Smooth muscle cell (in vitro differentiated cells): ENCODE results near the gene MBTPS1. TPM values are rescaled to one million over a fixed set of nuclear protein-coding genes. Genes with fewer than 3 reads are reported as not detected.

Experiments
- DNase-seq: peaks from one replicate; lab custom pipeline; 2025; ENCODE audit not compliant: unreplicated experiment; lab: John Stamatoyannopoulos, UW
- H2AFZ ChIP-seq: fragments of 200-600 bp; sonication (generic); 2 replicates; pipeline ENCODE4 v1.6.0; 2016; ENCODE audit warnings: antibody characterized with exemption, low read depth, mild to moderate bottlenecking
- H3F3A ChIP-seq: fragments of 200-600 bp; sonication (generic); 2 replicates; pipeline ENCODE4 v1.6.0; 2017; ENCODE audit warnings: antibody characterized with exemption, low read depth
- H3K27ac ChIP-seq: fragments of 200-600 bp; sonication (generic); 2 replicates; pipeline ENCODE4 v1.5.1; 2016; ENCODE audit warnings: low read depth, mild to moderate bottlenecking
- H3K27me3 ChIP-seq: fragments of 200-600 bp; sonication (generic); 2 replicates; pipeline ENCODE4 v1.6.1; 2016; ENCODE audit warnings: low read depth, mild to moderate bottlenecking
- H3K36me3 ChIP-seq: fragments of 200-600 bp; sonication (generic); 2 replicates; pipeline ENCODE4 v1.5.1; 2016; ENCODE audit warnings: low read depth
- H3K4me1 ChIP-seq: fragments of 200-600 bp; sonication (generic); 2 replicates; pipeline ENCODE4 v1.5.1; 2016; ENCODE audit warnings: low read depth
- H3K4me2 ChIP-seq: fragments of 200-600 bp; sonication (generic); 2 replicates; pipeline ENCODE4 v1.6.0; 2016; ENCODE audit warnings: mild to moderate bottlenecking
- H3K4me3 ChIP-seq: fragments of 200-600 bp; sonication (generic); 2 replicates; pipeline ENCODE4 v1.5.1; 2016; ENCODE audit warnings: mild to moderate bottlenecking
- H3K79me2 ChIP-seq: fragments of 200-600 bp; sonication (generic); 2 replicates; pipeline ENCODE4 v1.6.0; 2016; ENCODE audit warnings: low read depth, mild to moderate bottlenecking
- H3K9ac ChIP-seq: fragments of 200-600 bp; sonication (generic); 2 replicates; pipeline ENCODE4 v1.6.0; 2016; ENCODE audit warnings: low read depth
- H3K9me3 ChIP-seq: fragments of 200-600 bp; sonication (generic); replicated peaks from 2 replicates; pipeline ENCODE4 v1.5.1; 2016; ENCODE audit warnings: low read depth
- H4K20me1 ChIP-seq: fragments of 200-600 bp; sonication (generic); 2 replicates; pipeline ENCODE4 v1.6.0; 2016; ENCODE audit warnings: low read depth
- CTCF ChIP-seq: fragments of 200-600 bp; sonication (generic); IDR thresholded peaks from 2 replicates; pipeline ENCODE4 v1.5.1; 2017; ENCODE audit warnings: borderline replicate concordance, mild to moderate bottlenecking, antibody characterized with exemption; ENCODE audit not compliant: insufficient read depth, poor library complexity, severe bottlenecking
- WGBS: methylation state at CpG from one replicate; pipeline ENCODE4 v1.1.7; 2016; ENCODE audit warnings: low lambda C conversion rate; 5-methylcytosine and 5-hydroxymethylcytosine counted together
- polyA plus RNA-seq: library from polyadenylated mRNA; unstranded; fragments of >200 nt; fragmentation: Nextera tagmentation; extraction: Ambion mirVana; gene quantifications from 2 replicates; pipeline ENCODE4 v1.2.1, GENCODE V29; 2016
- total RNA-seq: library from RNA; depleted of rRNA; stranded (reverse); fragments of >200 nt; gene quantifications from 2 replicates; pipeline ENCODE4 v1.2.3, GENCODE V29; 2014

Gene MBTPS1
- total and polyA plus RNA-seq, 2 experiments from 2014 or later: 51.9 to 68.9 TPM

GRCh38 chr16:84143081-84143480 is 26.3 kb upstream of the MBTPS1 start:
- H3K79me2 ChIP-seq: peaks cover 38% of the 10 kb centered on the region
- 96% methylated on average over 1 of the region's 1 CpG for WGBS

GRCh38 chr16:84141143-84141670 is 24.5 kb upstream of the MBTPS1 start:
- no peak for TF ChIP-seq CTCF
- 73% methylated on average over 13 of the region's 13 CpGs for whole genome bisulfite sequencing
- peaks cover 18% of the 10 kb centered on the region for H3K4me1 ChIP-seq

More at GRCh38 chr16:84143081-84143480, 26.3 kb upstream of the MBTPS1 start:
- Histone ChIP-seq H3K4me2 (no peak overlapping the region), H4K20me1 (peaks cover 47% of the 10 kb centered on the region), H3K27ac (no peak overlapping the region), H3F3A (no peaks in the 10 kb centered on the region), H2AFZ (no peak overlapping the region), H3K4me1 (peaks cover 14% of the 10 kb centered on the region), H3K4me3 (no peak overlapping the region), H3K9ac (no peak overlapping the region), H3K9me3 (no peaks in the 10 kb centered on the region), H3K36me3 (no peaks in the 10 kb centered on the region), H3K27me3 (no peaks in the 10 kb centered on the region)
- DNase-seq: no peak
- no peak for TF ChIP-seq CTCF

GRCh38 chr16:84139628-84140258 is 23.0 kb upstream of the MBTPS1 start:
- Histone ChIP-seq H3F3A (peaks cover 5% of the 10 kb centered on the region), H3K9ac (no peak overlapping the region), H3K4me3 (no peak overlapping the region), H3K4me1 (peaks cover 23% of the 10 kb centered on the region), H3K4me2 (no peak overlapping the region), H3K27ac (no peak overlapping the region), H3K79me2 (peaks cover 62% of the 10 kb centered on the region), H2AFZ (no peak overlapping the region), H3K9me3 (no peaks in the 10 kb centered on the region), H3K27me3 (no peaks in the 10 kb centered on the region), H4K20me1 (peaks cover 69% of the 10 kb centered on the region), H3K36me3 (no peaks in the 10 kb centered on the region)
- WGBS: 82% methylated on average over 6 of the region's 6 CpGs
- TF ChIP-seq CTCF: no peak
- DNase-seq: no peak

More at GRCh38 chr16:84141143-84141670, 24.5 kb upstream of the MBTPS1 start:
- H3K27me3 ChIP-seq: no peaks in the 10 kb centered on the region
- H3K27ac ChIP-seq: no peak overlapping the region
- H4K20me1 ChIP-seq: peaks cover 66% of the 10 kb centered on the region
- H3K36me3 ChIP-seq: no peaks in the 10 kb centered on the region
- no peak overlapping the region for H3K4me3 ChIP-seq
- no peak overlapping the region for H3K9ac ChIP-seq
- no peak overlapping the region for H2AFZ ChIP-seq
- no peaks in the 10 kb centered on the region for H3K9me3 ChIP-seq
- H3K79me2 ChIP-seq: peaks cover 57% of the 10 kb centered on the region
- H3F3A ChIP-seq: peaks cover 5% of the 10 kb centered on the region
- H3K4me2 ChIP-seq: no peak overlapping the region
- no peak for DNase-seq
